BE2C (cell line): ENCODE data around the gene PSD2.

Experiments used
- DNase-seq: peaks from one replicate; pipeline ENCODE4 v3.0.0-alpha.2; 2020
- H3K27me3 ChIP-seq: fragments of 250-450 bp; sonication (Bioruptor Pico); 2 replicates; pipeline ENCODE4 v1.5.1; 2020; ENCODE audit warnings: mild to moderate bottlenecking
- H3K36me3 ChIP-seq: fragments of 250-450 bp; sonication (Bioruptor Pico); 2 replicates; pipeline ENCODE4 v1.5.1; 2020; ENCODE audit warnings: mild to moderate bottlenecking
- H3K4me1 ChIP-seq: fragments of 250-450 bp; sonication (Bioruptor Pico); 2 replicates; pipeline ENCODE4 v1.5.1; 2020
- H3K4me3 ChIP-seq: 2 replicates; pipeline ENCODE4 v1.5.1; 2011; ENCODE audit warnings: low read depth, low read length
- H3K9me3 ChIP-seq: fragments of 250-450 bp; sonication (Bioruptor Pico); 2 replicates; pipeline ENCODE4 v1.5.1; 2020
- TF ChIP-seq, protein P1 (sequence below): IDR thresholded peaks from 2 replicates; pipeline ENCODE4 v1.5.1; 2012; ENCODE audit warnings: mild to moderate bottlenecking, low read depth, low read length

PSD2 gene

GRCh38 chr5:139799359-139799758 lies 3.8 kb downstream of the PSD2 start:
- H3K9me3 ChIP-seq: no peaks in the 10 kb centered on the region
- no peaks in the 10 kb centered on the region for H3K36me3 ChIP-seq
- H3K4me3 ChIP-seq: no peak overlapping the region
- DNase-seq: no peak
- peaks cover 26% of the 10 kb centered on the region for H3K27me3 ChIP-seq
- H3K4me1 ChIP-seq: no peaks in the 10 kb centered on the region
- TF ChIP-seq, protein P1, sequence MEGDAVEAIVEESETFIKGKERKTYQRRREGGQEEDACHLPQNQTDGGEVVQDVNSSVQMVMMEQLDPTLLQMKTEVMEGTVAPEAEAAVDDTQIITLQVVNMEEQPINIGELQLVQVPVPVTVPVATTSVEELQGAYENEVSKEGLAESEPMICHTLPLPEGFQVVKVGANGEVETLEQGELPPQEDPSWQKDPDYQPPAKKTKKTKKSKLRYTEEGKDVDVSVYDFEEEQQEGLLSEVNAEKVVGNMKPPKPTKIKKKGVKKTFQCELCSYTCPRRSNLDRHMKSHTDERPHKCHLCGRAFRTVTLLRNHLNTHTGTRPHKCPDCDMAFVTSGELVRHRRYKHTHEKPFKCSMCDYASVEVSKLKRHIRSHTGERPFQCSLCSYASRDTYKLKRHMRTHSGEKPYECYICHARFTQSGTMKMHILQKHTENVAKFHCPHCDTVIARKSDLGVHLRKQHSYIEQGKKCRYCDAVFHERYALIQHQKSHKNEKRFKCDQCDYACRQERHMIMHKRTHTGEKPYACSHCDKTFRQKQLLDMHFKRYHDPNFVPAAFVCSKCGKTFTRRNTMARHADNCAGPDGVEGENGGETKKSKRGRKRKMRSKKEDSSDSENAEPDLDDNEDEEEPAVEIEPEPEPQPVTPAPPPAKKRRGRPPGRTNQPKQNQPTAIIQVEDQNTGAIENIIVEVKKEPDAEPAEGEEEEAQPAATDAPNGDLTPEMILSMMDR: no peak

GRCh38 chr5:139803978-139804377 lies 8.4 kb downstream of the PSD2 start:
- Histone ChIP-seq H3K27me3 (no peaks in the 10 kb centered on the region), H3K4me1 (no peaks in the 10 kb centered on the region), H3K9me3 (no peaks in the 10 kb centered on the region), H3K36me3 (no peaks in the 10 kb centered on the region), H3K4me3 (no peak overlapping the region)
- no peak for DNase-seq
- TF ChIP-seq, protein P1: no peak

- no peaks in the 10 kb centered on the region for H3K36me3 ChIP-seq
- no peaks in the 10 kb centered on the region for H3K9me3 ChIP-seq
- no peaks in the 10 kb centered on the region for H3K27me3 ChIP-seq
- H3K4me1 ChIP-seq: no peaks in the 10 kb centered on the region
- no peak for DNase-seq
- TF ChIP-seq, protein P1: no peak
- no peak overlapping the region for H3K4me3 ChIP-seq
Observed at GRCh38 chr5:139804800-139805397, 9.3 kb downstream of the PSD2 start.

DNA sequence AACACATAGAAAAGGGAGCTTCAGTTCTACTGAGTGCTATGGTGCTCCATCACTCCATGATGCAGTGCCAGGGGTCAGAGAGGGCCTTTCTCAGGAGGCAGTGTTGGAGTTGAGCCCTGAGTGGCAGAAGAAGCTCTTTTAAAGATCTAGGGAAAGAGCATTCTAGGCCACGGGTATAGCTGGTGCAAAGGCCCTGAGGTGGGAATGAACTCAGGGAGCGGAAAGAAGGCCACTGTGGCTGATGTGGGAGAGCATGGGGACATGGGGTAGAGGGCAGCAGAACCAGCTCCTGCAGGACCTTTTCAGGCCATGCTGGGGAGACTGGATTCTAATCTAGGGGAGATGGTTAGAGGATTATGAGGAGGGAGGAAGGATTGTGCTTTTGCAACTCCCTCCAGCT lies 9.9 kb downstream of the PSD2 start:
- no peaks in the 10 kb centered on the region for H3K27me3 ChIP-seq
- no peaks in the 10 kb centered on the region for H3K9me3 ChIP-seq
- no peaks in the 10 kb centered on the region for H3K4me1 ChIP-seq
- no peak overlapping the region for H3K4me3 ChIP-seq
- TF ChIP-seq, protein P1: no peak
- DNase-seq: no peak
- no peaks in the 10 kb centered on the region for H3K36me3 ChIP-seq

DNA sequence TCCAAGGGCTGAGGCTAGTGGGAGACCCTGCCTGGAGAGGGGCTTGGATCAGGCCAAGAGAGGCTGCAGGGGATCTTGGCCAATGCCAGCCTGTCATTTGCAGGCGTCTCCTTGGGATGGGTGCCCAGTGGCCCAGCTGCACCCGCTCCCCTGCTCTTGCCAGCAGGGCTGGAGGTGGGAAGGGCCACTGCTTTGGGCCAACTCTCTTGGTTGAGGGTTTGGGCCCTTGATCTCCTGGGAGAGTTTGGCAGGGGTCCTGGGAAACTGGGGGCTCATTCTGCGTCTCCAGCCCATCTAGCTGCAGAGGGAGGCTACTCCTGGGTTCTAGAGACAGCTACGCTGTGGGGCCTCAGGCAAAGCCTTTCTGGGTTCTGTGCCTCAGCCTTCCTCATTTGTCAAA lies 10.5 kb downstream of the PSD2 start:
- H3K36me3 ChIP-seq: no peaks in the 10 kb centered on the region
- H3K4me3 ChIP-seq: no peak overlapping the region
- no peak for DNase-seq
- H3K27me3 ChIP-seq: no peaks in the 10 kb centered on the region
- H3K4me1 ChIP-seq: no peaks in the 10 kb centered on the region
- no peaks in the 10 kb centered on the region for H3K9me3 ChIP-seq
- TF ChIP-seq, protein P1: no peak

DNA sequence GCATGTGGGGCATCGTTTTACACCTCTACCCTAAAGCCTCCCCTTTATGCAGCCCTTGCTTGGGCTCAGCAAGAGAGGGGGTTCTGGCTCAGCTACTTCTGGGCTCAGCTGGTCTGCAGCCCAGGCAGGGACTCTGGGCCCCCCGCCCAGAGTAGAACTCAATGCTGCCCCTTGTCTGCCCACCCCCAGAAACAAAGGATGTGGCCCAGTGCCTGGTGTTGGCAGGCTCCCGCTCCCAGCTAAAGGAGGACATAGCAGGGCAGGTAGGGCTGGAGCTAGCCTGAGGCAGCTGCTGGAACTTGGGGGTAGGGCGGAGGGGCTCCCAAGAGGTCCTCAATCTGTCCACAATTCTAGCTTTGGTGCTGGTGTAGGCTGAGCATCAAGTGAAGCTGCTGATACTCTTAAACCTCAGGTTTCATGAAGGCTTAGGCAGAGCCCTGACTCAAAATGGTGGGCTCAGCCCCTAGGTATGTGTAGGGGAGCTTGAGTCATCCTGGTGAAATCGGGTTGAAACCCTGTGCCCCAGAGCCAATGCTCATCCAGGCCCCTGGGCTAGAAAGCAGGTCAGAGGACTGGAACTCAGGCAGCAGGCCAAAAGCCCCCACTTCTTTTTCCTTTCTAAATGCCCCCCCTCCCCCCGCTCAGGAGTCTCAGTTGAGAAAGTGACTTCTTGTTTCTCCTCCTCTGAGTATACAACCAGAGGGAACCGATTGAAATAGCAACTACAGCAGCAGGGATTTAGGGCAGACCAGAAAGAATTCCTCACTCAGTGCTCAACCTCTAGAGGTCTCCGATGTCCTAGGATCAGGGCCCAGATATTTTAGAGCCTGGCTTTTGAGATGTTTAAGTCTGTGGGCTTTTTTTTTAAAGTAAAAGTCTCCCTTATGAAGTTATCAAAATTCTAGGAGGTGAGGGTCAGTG lies 11.4 kb downstream of the PSD2 start:
- Histone ChIP-seq H3K27me3 (no peaks in the 10 kb centered on the region), H3K4me3 (no peak overlapping the region), H3K4me1 (no peaks in the 10 kb centered on the region), H3K36me3 (no peaks in the 10 kb centered on the region), H3K9me3 (no peaks in the 10 kb centered on the region)
- no peak for DNase-seq
- TF ChIP-seq, protein P1: no peak
